Measurements from ENCODE around the gene ZNF888. TPM values are rescaled to one million over a fixed set of nuclear protein-coding genes. Genes with fewer than 3 reads are reported as not detected.
"Not testable (repeated sequence)": the region's sequence is repeated elsewhere in the genome, so short reads cannot be mapped to it uniquely, and the experiment has no call there.

Gene ZNF888
- polyA plus RNA-seq, 2 of the 4 experiments (the other 2 are of a cell fraction), result not detected

DNA sequence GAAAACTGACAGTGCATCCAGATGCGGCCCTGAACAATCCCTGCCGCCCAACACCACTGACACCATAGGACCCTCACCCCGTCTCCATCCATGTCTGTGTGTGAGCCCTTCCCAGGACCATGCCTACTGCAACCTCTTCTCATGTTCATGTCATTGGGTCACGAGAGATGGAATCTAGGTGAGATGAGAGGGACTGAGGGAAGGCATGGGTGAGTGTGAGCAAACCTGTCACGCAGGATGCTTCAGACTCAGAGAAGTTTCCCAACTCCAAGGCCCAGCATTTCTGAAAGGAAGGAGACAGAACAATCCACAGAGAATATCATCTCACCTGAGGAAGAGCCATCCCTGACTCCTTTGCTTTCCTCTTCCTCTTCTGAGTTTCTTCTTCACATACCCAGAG lies 5.7 kb downstream of the ZNF888 start:
- no peak overlapping the region for H3K4me2 ChIP-seq
- DNase-seq (ENCODE audit: low read depth in 1 of 2, low spot score in 1 of 2) (no peak), ATAC-seq (no peak), FAIRE-seq (no peak)
- H3K4me3 ChIP-seq, result no peak overlapping the region
- H3K27ac ChIP-seq, result no peak overlapping the region
- ChIA-PET POLR2A (no interaction called here), CTCF (no interaction called here)
- no peaks in the 10 kb centered on the region for H3K4me1 ChIP-seq
- WGBS (ENCODE audit: missing lambda C conversion rate), result 16% methylated on average over 5 of the region's 5 CpGs
- peaks cover 29% of the 10 kb centered on the region for H3K9me3 ChIP-seq
- no peak for TF ChIP-seq RCOR1 (IDR thresholded peaks at IDR 0.05; ENCODE audit: low read depth, low read length)
- no peak for TF ChIP-seq ZC3H11A (IDR thresholded peaks at IDR 0.05)
- no peak for TF ChIP-seq HEYL (CRISPR knock-in tag; IDR thresholded peaks at IDR 0.05)
- TF ChIP-seq HDAC2 (IDR thresholded peaks at IDR 0.05), result no peak
- no peak for TF ChIP-seq PHF8 (IDR thresholded peaks at IDR 0.05; ENCODE audit: borderline replicate concordance, low read depth)
- TF ChIP-seq JUNB (IDR thresholded peaks at IDR 0.05), result no peak
- no peak for TF ChIP-seq JUN (IDR thresholded peaks at IDR 0.05)
- TF ChIP-seq CBX8 (IDR thresholded peaks at IDR 0.05), result no peak
- TF ChIP-seq MYC (IDR thresholded peaks at IDR 0.05; ENCODE audit: borderline replicate concordance, low read length), result no peak
- TF ChIP-seq, protein P1, sequence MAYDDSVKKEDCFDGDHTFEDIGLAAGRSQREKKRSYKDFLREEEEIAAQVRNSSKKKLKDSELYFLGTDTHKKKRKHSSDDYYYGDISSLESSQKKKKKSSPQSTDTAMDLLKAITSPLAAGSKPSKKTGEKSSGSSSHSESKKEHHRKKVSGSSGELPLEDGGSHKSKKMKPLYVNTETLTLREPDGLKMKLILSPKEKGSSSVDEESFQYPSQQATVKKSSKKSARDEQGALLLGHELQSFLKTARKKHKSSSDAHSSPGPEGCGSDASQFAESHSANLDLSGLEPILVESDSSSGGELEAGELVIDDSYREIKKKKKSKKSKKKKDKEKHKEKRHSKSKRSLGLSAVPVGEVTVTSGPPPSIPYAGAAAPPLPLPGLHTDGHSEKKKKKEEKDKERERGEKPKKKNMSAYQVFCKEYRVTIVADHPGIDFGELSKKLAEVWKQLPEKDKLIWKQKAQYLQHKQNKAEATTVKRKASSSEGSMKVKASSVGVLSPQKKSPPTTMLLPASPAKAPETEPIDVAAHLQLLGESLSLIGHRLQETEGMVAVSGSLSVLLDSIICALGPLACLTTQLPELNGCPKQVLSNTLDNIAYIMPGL (CRISPR knock-in tag; IDR thresholded peaks at IDR 0.05; ENCODE audit: borderline replicate concordance), result no peak
- TF ChIP-seq KDM5A (IDR thresholded peaks at IDR 0.05), result no peak
- TF ChIP-seq POLR2A (IDR thresholded peaks at IDR 0.05; ENCODE audit: low read length), result no peak
- no peak for TF ChIP-seq HOXB5 (CRISPR knock-in tag; IDR thresholded peaks at IDR 0.05)
- no peak for TF ChIP-seq EP300 (IDR thresholded peaks at IDR 0.05)
- TF ChIP-seq EHMT2 (IDR thresholded peaks at IDR 0.05; ENCODE audit: low read depth), result no peak
- no peak for TF ChIP-seq NR3C1 (IDR thresholded peaks at IDR 0.05)
- no peak for TF ChIP-seq RARB (CRISPR knock-in tag; IDR thresholded peaks at IDR 0.05)

DNA sequence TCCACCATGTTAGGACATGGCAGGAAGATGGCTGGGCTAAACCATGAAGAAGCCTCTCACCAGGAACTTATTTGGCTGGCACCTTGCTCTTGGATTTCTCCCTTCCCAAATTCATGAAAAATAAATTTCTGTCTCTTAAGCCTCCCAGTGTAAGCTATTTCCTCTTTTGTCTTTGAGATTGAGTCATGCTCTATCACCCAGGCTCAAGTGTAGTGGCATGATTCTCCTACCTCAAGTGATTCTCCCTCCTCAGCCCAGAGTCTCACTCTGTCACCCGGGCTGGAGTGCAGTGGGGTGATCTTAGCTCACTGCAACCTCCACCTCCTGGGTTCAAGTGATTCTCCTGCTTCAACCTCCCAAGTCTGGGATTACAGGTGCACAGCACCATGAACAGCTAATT lies 12.6 kb downstream of the ZNF888 start:
- ATAC-seq (no peak), DNase-seq (ENCODE audit: low read depth in 1 of 2, low spot score in 1 of 2) (no peak), FAIRE-seq (no peak)
- H3K4me1 ChIP-seq, result no peaks in the 10 kb centered on the region
- TF ChIP-seq, protein P2, sequence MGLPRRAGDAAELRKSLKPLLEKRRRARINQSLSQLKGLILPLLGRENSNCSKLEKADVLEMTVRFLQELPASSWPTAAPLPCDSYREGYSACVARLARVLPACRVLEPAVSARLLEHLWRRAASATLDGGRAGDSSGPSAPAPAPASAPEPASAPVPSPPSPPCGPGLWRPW (IDR thresholded peaks at IDR 0.05), result no peak
- TF ChIP-seq ZC3H11A (IDR thresholded peaks at IDR 0.05) (no peak), KDM1A (IDR thresholded peaks at IDR 0.05; ENCODE audit: low read depth) (no peak), CBX2 (IDR thresholded peaks at IDR 0.05; ENCODE audit: borderline replicate concordance, low read depth) (no peak), TP53 (CRISPR knock-in tag; IDR thresholded peaks at IDR 0.05) (no peak), ZNF302 (CRISPR knock-in tag; IDR thresholded peaks at IDR 0.05) (no peak), NR3C1 (IDR thresholded peaks at IDR 0.05) (no peak), JUNB (IDR thresholded peaks at IDR 0.05) (no peak), GATA3 (IDR thresholded peaks at IDR 0.05; ENCODE audit: borderline replicate concordance) (no peak), EP300 (IDR thresholded peaks at IDR 0.05) (no peak), MAFK (IDR thresholded peaks at IDR 0.05; ENCODE audit: partially characterized antibody) (no peak), HEYL (CRISPR knock-in tag; IDR thresholded peaks at IDR 0.05) (no peak)
- TF ChIP-seq, protein P3, sequence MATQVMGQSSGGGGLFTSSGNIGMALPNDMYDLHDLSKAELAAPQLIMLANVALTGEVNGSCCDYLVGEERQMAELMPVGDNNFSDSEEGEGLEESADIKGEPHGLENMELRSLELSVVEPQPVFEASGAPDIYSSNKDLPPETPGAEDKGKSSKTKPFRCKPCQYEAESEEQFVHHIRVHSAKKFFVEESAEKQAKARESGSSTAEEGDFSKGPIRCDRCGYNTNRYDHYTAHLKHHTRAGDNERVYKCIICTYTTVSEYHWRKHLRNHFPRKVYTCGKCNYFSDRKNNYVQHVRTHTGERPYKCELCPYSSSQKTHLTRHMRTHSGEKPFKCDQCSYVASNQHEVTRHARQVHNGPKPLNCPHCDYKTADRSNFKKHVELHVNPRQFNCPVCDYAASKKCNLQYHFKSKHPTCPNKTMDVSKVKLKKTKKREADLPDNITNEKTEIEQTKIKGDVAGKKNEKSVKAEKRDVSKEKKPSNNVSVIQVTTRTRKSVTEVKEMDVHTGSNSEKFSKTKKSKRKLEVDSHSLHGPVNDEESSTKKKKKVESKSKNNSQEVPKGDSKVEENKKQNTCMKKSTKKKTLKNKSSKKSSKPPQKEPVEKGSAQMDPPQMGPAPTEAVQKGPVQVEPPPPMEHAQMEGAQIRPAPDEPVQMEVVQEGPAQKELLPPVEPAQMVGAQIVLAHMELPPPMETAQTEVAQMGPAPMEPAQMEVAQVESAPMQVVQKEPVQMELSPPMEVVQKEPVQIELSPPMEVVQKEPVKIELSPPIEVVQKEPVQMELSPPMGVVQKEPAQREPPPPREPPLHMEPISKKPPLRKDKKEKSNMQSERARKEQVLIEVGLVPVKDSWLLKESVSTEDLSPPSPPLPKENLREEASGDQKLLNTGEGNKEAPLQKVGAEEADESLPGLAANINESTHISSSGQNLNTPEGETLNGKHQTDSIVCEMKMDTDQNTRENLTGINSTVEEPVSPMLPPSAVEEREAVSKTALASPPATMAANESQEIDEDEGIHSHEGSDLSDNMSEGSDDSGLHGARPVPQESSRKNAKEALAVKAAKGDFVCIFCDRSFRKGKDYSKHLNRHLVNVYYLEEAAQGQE (IDR thresholded peaks at IDR 0.05), result no peak
- no peak overlapping the region for H3K4me2 ChIP-seq
- peaks cover 46% of the 10 kb centered on the region for H3K9me3 ChIP-seq
- POLR2A ChIA-PET, result no interaction called here
- H3K4me3 ChIP-seq, result no peak overlapping the region
- 33% methylated on average over 1 of the region's 1 CpG for WGBS (ENCODE audit: missing lambda C conversion rate)
- CTCF ChIA-PET, result no interaction called here
- H3K27ac ChIP-seq, result no peak overlapping the region

DNA sequence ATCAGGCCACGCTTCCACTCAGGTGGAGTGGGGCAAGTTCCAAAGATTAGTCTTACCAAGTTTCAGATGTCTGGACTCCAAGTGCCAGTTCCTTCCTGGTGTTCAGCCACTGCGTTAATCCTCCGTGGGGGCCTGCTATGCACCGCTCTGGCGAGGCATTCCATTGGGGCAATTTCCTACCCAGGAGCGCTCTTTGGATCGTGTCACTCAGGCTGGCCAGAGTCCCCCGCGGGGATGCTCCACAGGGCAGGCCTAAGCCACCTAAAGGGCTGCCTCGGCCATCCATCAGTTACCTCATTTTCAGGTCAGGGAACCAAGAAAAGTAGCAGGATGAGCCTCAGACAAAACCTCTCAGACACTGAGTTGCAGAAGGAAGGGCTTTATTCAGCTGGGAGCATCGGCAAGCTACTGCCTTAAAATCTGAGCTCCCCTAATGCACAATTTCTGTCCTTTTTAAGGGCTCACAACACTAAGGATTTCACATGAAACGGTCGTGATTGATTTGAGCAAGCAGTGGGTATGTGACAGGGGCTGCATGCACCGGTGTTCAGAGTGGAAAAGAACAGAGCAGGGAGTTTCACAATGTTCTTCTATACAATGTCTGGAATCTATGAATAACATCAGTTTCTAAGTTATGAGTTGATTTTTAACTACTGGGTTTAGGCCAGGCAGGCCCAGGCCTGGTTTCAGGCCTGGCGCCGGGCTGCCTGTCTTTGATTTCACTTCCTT lies 19.0 kb downstream of the ZNF888 start:
- H3K4me1 ChIP-seq; CTCF ChIA-PET; H3K27ac ChIP-seq; DNase-seq (ENCODE audit: low read depth in 1 of 2, low spot score in 1 of 2); H3K4me2 ChIP-seq; H3K4me3 ChIP-seq; ATAC-seq; FAIRE-seq; POLR2A ChIA-PET: not testable (repeated sequence)
- 19% methylated on average over 16 of the region's 16 CpGs for WGBS (ENCODE audit: missing lambda C conversion rate)
- peaks cover 39% of the 10 kb centered on the region for H3K9me3 ChIP-seq
